A673 (cell line): Measurements from ENCODE around the gene NUB1. TPM values are rescaled to one million over a fixed set of nuclear protein-coding genes. Genes with fewer than 3 reads are reported as not detected.

Experiments
- BruUV-seq: library from RNA; stranded (reverse); fragments of 400-500 nt; replicated peaks from 2 replicates; lab custom pipeline; 2021; lab: Mats Ljungman, UMichigan
- CTCF ChIA-PET: fragments of 300-600 bp; sonication (Branson Sonifier 250); formaldehyde crosslinking; loops from one replicate; lab custom pipeline; 2022; ENCODE audit warnings: antibody characterized with exemption; lab: Charles Lee
- POLR2A ChIA-PET: fragments of 300-600 bp; sonication (Branson Sonifier 250); formaldehyde crosslinking; loops from one replicate; lab custom pipeline; 2022; ENCODE audit warnings: antibody characterized with exemption; ENCODE audit not compliant: low non-redundant PET; lab: Charles Lee
- DNase-seq: peaks from one replicate; pipeline ENCODE4 v3.0.0-alpha.2; 2015; ENCODE audit warnings: low spot score
- H3K27ac ChIP-seq: fragments of 200-600 bp; sonication (generic); 2 replicates; pipeline ENCODE4 v1.5.1; 2016; ENCODE audit warnings: mixed run types, low read depth, mild to moderate bottlenecking, mixed read lengths, antibody characterized with exemption, low read length; ENCODE audit not compliant: poor library complexity, severe bottlenecking
- H3K27me3 ChIP-seq: fragments of 200-600 bp; sonication (generic); replicated peaks from 2 replicates; pipeline ENCODE4 v1.6.1; 2017; ENCODE audit warnings: mixed run types, low read depth, mild to moderate bottlenecking, mixed read lengths, antibody characterized with exemption, low read length; ENCODE audit not compliant: insufficient read depth, poor library complexity
- H3K36me3 ChIP-seq: fragments of 200-600 bp; sonication (generic); 2 replicates; pipeline ENCODE4 v1.6.1; 2016; ENCODE audit warnings: mixed run types, mild to moderate bottlenecking, mixed read lengths, antibody characterized with exemption, low read length; ENCODE audit not compliant: insufficient read depth, poor library complexity, severe bottlenecking
- H3K4me1 ChIP-seq: fragments of 200-600 bp; sonication (generic); 2 replicates; pipeline ENCODE4 v1.6.1; 2017; ENCODE audit warnings: mixed run types, mild to moderate bottlenecking, mixed read lengths, antibody characterized with exemption, low read length; ENCODE audit not compliant: insufficient read depth, poor library complexity, severe bottlenecking
- H3K4me3 ChIP-seq: fragments of 200-600 bp; sonication (generic); 2 replicates; pipeline ENCODE4 v1.5.1; 2016; ENCODE audit warnings: low read depth, mixed run types, mild to moderate bottlenecking, mixed read lengths, low read length; ENCODE audit not compliant: poor library complexity, severe bottlenecking
- H3K9me3 ChIP-seq: fragments of 200-600 bp; sonication (generic); 2 replicates; pipeline ENCODE4 v1.6.1; 2016; ENCODE audit warnings: mixed run types, low read depth, mild to moderate bottlenecking, mixed read lengths, antibody characterized with exemption, low read length; ENCODE audit not compliant: poor library complexity, severe bottlenecking
- EZH2 ChIP-seq: fragments of 200-600 bp; sonication (generic); IDR thresholded peaks from 2 replicates; pipeline ENCODE4 v1.6.1; 2017; ENCODE audit warnings: borderline replicate concordance, low read depth, mild to moderate bottlenecking, mixed read lengths, antibody characterized with exemption, low read length; ENCODE audit not compliant: poor library complexity, severe bottlenecking
- intact Hi-C: fragments of 100-400 bp; cut with micrococcal nuclease; formaldehyde crosslinking; loops from one replicate; pipeline ENCODE4 v1.10.0; 2022; ENCODE audit not compliant: unreplicated experiment
- total RNA-seq: library from RNA; stranded (reverse); gene quantifications from 2 replicates; pipeline ENCODE4 v1.2.3, GENCODE V29; 2021
- TF ChIP-seq, protein P1 (sequence below): fragments of 300-800, 200-600 bp; sonication (generic); conservative IDR thresholded peaks from 2 replicates; pipeline ENCODE4 v1.5.1; 2017; ENCODE audit warnings: low read depth, mild to moderate bottlenecking, antibody characterized with exemption, low read length, moderate library complexity, mixed read lengths

NUB1 gene
- total RNA-seq, 1 experiment from 2014 or later = 36.9 TPM

DNA sequence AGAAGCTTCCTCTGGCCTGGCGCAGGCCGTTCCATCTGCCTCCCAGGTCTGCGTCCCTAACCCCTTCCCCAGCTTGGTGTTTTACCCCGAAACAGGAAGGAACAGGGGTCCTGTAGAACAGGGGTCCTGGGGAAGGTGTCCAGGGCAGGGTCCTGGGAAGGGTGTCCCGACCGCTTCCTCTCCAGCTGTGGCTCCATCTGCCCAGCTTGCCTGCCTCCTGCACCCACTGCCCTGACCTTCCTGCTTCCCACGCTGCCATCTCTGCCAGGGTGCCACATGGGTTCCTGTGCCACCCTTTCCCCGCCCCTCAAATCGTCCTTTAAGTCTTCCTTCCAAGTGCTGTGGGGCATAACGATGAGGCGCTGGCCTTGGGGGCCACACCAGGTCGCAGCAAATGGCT, 35.8 kb downstream of the NUB1 start:
- ChIA-PET CTCF (no interaction called here), POLR2A (no interaction called here)
- no peak for DNase-seq
- H3K4me1 ChIP-seq = peaks cover 10% of the 10 kb centered on the region
- intact Hi-C loops = no loop called here
- H3K4me3 ChIP-seq = no peak overlapping the region
- H3K9me3 ChIP-seq = no peaks in the 10 kb centered on the region
- H3K36me3 ChIP-seq = no peaks in the 10 kb centered on the region
- BruUV-seq = no TSS peak
- H3K27me3 ChIP-seq = peaks cover 15% of the 10 kb centered on the region
- TF ChIP-seq, protein P1, sequence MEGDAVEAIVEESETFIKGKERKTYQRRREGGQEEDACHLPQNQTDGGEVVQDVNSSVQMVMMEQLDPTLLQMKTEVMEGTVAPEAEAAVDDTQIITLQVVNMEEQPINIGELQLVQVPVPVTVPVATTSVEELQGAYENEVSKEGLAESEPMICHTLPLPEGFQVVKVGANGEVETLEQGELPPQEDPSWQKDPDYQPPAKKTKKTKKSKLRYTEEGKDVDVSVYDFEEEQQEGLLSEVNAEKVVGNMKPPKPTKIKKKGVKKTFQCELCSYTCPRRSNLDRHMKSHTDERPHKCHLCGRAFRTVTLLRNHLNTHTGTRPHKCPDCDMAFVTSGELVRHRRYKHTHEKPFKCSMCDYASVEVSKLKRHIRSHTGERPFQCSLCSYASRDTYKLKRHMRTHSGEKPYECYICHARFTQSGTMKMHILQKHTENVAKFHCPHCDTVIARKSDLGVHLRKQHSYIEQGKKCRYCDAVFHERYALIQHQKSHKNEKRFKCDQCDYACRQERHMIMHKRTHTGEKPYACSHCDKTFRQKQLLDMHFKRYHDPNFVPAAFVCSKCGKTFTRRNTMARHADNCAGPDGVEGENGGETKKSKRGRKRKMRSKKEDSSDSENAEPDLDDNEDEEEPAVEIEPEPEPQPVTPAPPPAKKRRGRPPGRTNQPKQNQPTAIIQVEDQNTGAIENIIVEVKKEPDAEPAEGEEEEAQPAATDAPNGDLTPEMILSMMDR = no peak
- TF ChIP-seq EZH2 = no peak
- H3K27ac ChIP-seq = no peak overlapping the region

DNA sequence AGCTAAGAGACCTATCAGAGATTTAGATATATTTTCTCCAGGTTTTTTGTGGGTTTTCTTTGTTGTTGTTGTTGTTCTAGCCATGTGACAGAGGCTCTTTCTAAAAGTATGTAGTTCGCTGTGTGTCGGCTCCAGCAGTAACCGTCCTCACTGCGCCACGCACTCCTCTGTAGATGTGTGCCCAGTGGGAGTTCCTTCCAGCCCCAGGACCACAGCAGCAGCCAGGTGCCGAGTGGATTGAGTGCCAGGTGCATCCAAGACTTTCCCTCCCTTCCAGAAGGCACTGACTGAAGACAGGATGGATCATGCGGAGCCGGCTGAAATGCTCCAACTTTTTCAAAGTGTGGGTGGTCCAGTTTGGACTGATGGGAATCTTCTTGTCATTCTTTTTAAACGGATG, 36.4 kb downstream of the NUB1 start:
- Histone ChIP-seq H3K4me3 (no peak overlapping the region), H3K27me3 (peaks cover 21% of the 10 kb centered on the region), H3K36me3 (no peaks in the 10 kb centered on the region), H3K27ac (no peak overlapping the region), H3K9me3 (no peaks in the 10 kb centered on the region), H3K4me1 (peaks cover 10% of the 10 kb centered on the region)
- intact Hi-C loops = no loop called here
- ChIA-PET CTCF (no interaction called here), POLR2A (no interaction called here)
- BruUV-seq = no TSS peak
- TF ChIP-seq, protein P1 = no peak
- TF ChIP-seq EZH2 = no peak
- no peak for DNase-seq

DNA sequence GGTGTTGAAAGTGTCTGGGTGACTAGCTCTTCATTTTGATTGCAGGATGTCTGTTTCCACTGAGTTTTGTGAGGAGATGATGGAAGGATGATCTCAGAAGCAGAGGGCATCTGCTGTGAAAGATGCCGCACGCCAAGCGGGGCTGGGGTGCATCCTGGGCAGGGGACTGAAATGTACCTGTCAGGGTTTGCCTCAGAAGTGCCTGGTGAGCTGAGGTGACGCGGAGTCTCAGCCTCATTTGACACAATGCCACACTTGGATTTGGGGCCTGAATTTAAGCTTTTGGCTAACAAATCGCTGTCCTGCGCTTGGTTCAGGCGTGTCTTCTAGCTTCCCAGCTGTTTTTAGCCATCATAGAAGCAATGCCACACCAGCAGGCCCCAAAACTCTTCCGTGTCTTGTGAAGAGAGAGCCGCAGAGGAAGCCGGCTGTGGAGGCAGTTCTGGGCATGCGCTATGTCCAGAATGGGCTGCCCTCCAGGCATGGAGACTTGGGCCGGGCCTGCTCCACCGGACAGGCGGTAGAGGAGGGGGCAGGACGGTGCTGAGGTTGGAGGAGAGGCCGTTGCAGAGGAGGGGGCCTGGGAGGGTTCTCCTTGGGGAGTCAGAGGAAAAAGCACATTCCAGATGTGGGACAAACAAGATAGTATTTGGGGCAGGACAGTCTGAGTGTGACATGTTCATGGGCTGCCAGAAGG, 37.0 kb downstream of the NUB1 start:
- CTCF ChIA-PET = no interaction called here
- Histone ChIP-seq H3K27ac (no peak overlapping the region), H3K9me3 (no peaks in the 10 kb centered on the region), H3K4me1 (peaks cover 10% of the 10 kb centered on the region), H3K36me3 (no peaks in the 10 kb centered on the region), H3K27me3 (peaks cover 22% of the 10 kb centered on the region), H3K4me3 (no peak overlapping the region)
- TF ChIP-seq, protein P1 = no peak
- no peak for TF ChIP-seq EZH2
- POLR2A ChIA-PET = no interaction called here
- no peak for DNase-seq
- BruUV-seq = no TSS peak
- intact Hi-C loops = no loop called here
